Effector memory CD4-positive, alpha-beta T cell (primary cell): ENCODE data around the gene RRP9.

Experiments
- DNase-seq, 3 donors: peaks; one replicate each; pipeline ENCODE4 v3.0.0-alpha.2; 2020
- H3K27ac ChIP-seq: 2 replicates; pipeline ENCODE4 v1.7.0; 2013; ENCODE audit warnings: mild to moderate bottlenecking, low read length, moderate library complexity; ENCODE audit not compliant: insufficient read depth, poor library complexity, severe bottlenecking
- H3K27me3 ChIP-seq: replicated peaks from 2 replicates; pipeline ENCODE4 v1.7.0; 2013; ENCODE audit warnings: mild to moderate bottlenecking, low read length; ENCODE audit not compliant: insufficient read depth, control insufficient read depth, poor library complexity, severe bottlenecking
- H3K36me3 ChIP-seq: 2 replicates; pipeline ENCODE4 v1.7.0; 2013; ENCODE audit warnings: mild to moderate bottlenecking, low read length, moderate library complexity; ENCODE audit not compliant: control insufficient read depth, insufficient read depth
- H3K4me1 ChIP-seq: 2 replicates; pipeline ENCODE4 v1.7.0; 2013; ENCODE audit warnings: low read length, mild to moderate bottlenecking; ENCODE audit not compliant: control insufficient read depth, insufficient read depth, poor library complexity, severe bottlenecking
- H3K4me3 ChIP-seq: 2 replicates; pipeline ENCODE4 v1.7.0; 2013; ENCODE audit warnings: low read length, low read depth, mild to moderate bottlenecking; ENCODE audit not compliant: insufficient read depth, poor library complexity, severe bottlenecking
- H3K9me3 ChIP-seq: 2 replicates; pipeline ENCODE4 v1.7.0; 2013; ENCODE audit warnings: mild to moderate bottlenecking, low read length, moderate library complexity; ENCODE audit not compliant: control insufficient read depth

The RRP9 gene

GRCh38 chr3:51970606-51971300, 29.0 kb upstream of the RRP9 start:
- H3K27ac ChIP-seq: no peak overlapping the region
- H3K4me1 ChIP-seq: peaks cover 23% of the 10 kb centered on the region
- H3K36me3 ChIP-seq: no peaks in the 10 kb centered on the region
- H3K27me3 ChIP-seq: no peaks in the 10 kb centered on the region
- H3K4me3 ChIP-seq: no peak overlapping the region
- no peaks in the 10 kb centered on the region for H3K9me3 ChIP-seq
- DNase-seq: no peak

- no peak overlapping the region for H3K4me3 ChIP-seq
- H3K36me3 ChIP-seq: no peaks in the 10 kb centered on the region
- no peak for DNase-seq
- peaks cover 23% of the 10 kb centered on the region for H3K4me1 ChIP-seq
- H3K9me3 ChIP-seq: no peaks in the 10 kb centered on the region
- H3K27me3 ChIP-seq: no peaks in the 10 kb centered on the region
- H3K27ac ChIP-seq: no peak overlapping the region
Observed at GRCh38 chr3:51969841-51970240, 28.1 kb upstream of the RRP9 start.

GRCh38 chr3:51968883-51969678, 27.4 kb upstream of the RRP9 start:
- Histone ChIP-seq H3K9me3 (no peaks in the 10 kb centered on the region), H3K27ac (no peak overlapping the region), H3K27me3 (no peaks in the 10 kb centered on the region), H3K4me3 (no peak overlapping the region), H3K4me1 (peaks cover 18% of the 10 kb centered on the region), H3K36me3 (no peaks in the 10 kb centered on the region)
- DNase-seq: no peak

GRCh38 chr3:51968170-51968775, 26.6 kb upstream of the RRP9 start:
- Histone ChIP-seq H3K36me3 (no peaks in the 10 kb centered on the region), H3K27me3 (no peaks in the 10 kb centered on the region), H3K9me3 (no peaks in the 10 kb centered on the region), H3K4me3 (peak overlapping the region; percentile 48), H3K27ac (peak overlapping the region; percentile 44), H3K4me1 (peaks cover 16% of the 10 kb centered on the region)
- DNase-seq: no peak

- Histone ChIP-seq H3K9me3 (no peaks in the 10 kb centered on the region), H3K4me3 (peak within 1 kb of the TSS; percentile 53), H3K36me3 (no peaks in the 10 kb centered on the region), H3K4me1 (peaks cover 16% of the 10 kb centered on the region), H3K27ac (peak within 1 kb of the TSS; percentile 55), H3K27me3 (no peaks in the 10 kb centered on the region)
- DNase-seq: peak in 2 of 3 donors; percentile 28 to 31
Observed at GRCh38 chr3:51967384-51968169, 25.9 kb upstream of the RRP9 start, which contains the start of gene PCBP4. PCBP4 (minus strand) TSS chr3:51967454; CDS start chr3:51961240, 6,214 bp downstream.

- H3K36me3 ChIP-seq: no peaks in the 10 kb centered on the region
- H3K4me1 ChIP-seq: peaks cover 16% of the 10 kb centered on the region
- peak overlapping the region; percentile 53 for H3K4me3 ChIP-seq
- peak overlapping the region; percentile 55 for H3K27ac ChIP-seq
- H3K27me3 ChIP-seq: no peaks in the 10 kb centered on the region
- H3K9me3 ChIP-seq: no peaks in the 10 kb centered on the region
- no peak for DNase-seq
Observed at GRCh38 chr3:51966922-51967383, 25.2 kb upstream of the RRP9 start.

GRCh38 chr3:51966486-51966885, 24.8 kb upstream of the RRP9 start:
- Histone ChIP-seq H3K27ac (peak overlapping the region; percentile 55), H3K4me1 (peaks cover 16% of the 10 kb centered on the region), H3K36me3 (no peaks in the 10 kb centered on the region), H3K4me3 (peak overlapping the region; percentile 53), H3K9me3 (no peaks in the 10 kb centered on the region), H3K27me3 (no peaks in the 10 kb centered on the region)
- no peak for DNase-seq

GRCh38 chr3:51966016-51966415, 24.3 kb upstream of the RRP9 start:
- Histone ChIP-seq H3K4me1 (peaks cover 16% of the 10 kb centered on the region), H3K36me3 (no peaks in the 10 kb centered on the region), H3K27ac (no peak overlapping the region)

GRCh38 chr3:51964521-51964920, 22.8 kb upstream of the RRP9 start:
- peaks cover 6% of the 10 kb centered on the region for H3K36me3 ChIP-seq
- DNase-seq: no peak
- H3K27me3 ChIP-seq: no peaks in the 10 kb centered on the region
- H3K4me3 ChIP-seq: no peak overlapping the region
- no peak overlapping the region for H3K27ac ChIP-seq
- H3K4me1 ChIP-seq: peaks cover 16% of the 10 kb centered on the region
- H3K9me3 ChIP-seq: no peaks in the 10 kb centered on the region

More at GRCh38 chr3:51966016-51966415, 24.3 kb upstream of the RRP9 start:
- Histone ChIP-seq H3K9me3 (no peaks in the 10 kb centered on the region), H3K4me3 (no peak overlapping the region), H3K27me3 (no peaks in the 10 kb centered on the region)
- DNase-seq: no peak
